ENCODE measurements around the gene EPN2. TPM values are rescaled to one million over a fixed set of nuclear protein-coding genes. Genes with fewer than 3 reads are reported as not detected.

The EPN2 gene
- total RNA-seq, 8 experiments from 2014 or later = 18.0 to 32.3 (median 20.7) TPM

GRCh38 chr17:19377602-19378415, 140.6 kb downstream of the EPN2 start:
- WGBS, 10 experiments = 0 to 2% (median 1%) methylated on average over 1 to 23 of the region's 67 CpGs; no CpG with 5 or more reads in 4 of the 10 experiments
- Histone ChIP-seq H3K27ac (peak overlapping the region; percentile 91 to 97), H3K4me3 (peak overlapping the region; percentile 50 to 62 (median 56)), H3K4me1 (replicated peaks in 1 of 2) (peaks cover 6 to 11% of the 10 kb centered on the region in 2 donors)
- peak; percentile 77 to 89 (median 88) for ATAC-seq (replicated peaks in 6 of 8)
- in situ Hi-C loops (cut with MboI; ENCODE audit: low pct_unique_long_range_greater_than_20kb in 2 of 9, low sequenced_read_pairs in 9 of 9, unreplicated experiment in 9 of 9) = loop anchor here in 1 of 9 experiments (5.0 kb wide), 1 partner anchor 69 kb away; no protein-coding TSS in a partner anchor

DNA sequence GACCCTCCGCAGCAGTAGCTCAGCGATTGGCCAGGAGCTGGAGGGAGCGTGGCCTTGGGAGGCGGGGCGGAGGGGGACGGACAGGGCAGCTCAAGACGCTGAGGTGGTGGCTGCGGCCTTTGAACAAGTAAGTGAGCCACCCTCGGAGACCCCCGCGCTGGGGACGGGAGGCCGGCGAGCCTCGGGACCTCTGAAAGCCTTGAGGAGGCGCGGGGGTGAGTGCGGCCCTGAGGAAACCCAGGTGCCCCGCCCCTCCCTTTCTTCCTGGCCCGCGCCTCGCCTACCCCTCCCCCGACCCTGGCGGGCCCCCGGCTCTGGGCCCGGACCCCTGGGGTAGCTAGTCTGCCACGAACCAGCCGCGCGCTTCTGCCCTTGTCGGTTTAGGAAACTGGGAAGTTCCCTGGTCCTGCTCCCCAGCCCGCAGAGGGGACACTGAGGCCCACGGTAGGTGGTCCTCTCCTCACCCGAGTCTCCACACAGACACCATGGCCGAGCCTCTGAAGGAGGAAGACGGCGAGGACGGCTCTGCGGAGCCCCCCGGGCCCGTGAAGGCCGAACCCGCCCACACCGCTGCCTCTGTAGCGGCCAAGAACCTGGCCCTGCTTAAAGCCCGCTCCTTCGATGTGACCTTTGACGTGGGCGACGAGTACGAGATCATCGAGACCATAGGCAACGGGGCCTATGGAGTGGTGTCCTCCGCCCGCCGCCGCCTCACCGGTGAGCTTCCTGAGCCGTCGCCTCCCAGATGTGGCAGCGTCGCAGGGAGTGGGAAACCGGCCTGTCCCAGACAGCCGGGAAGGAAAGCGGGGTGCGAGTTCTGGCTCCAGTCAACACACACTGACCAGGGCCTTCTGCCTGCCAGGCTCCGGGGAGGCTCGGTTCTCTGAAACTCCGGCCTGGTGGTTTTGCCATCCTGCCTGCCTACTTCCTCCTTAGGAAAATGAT, 141.5 kb downstream of the EPN2 start, which contains the start of gene MAPK7:
Gene MAPK7, plus strand, starts transcription at position 83 of the 945 bp plus-strand sequence. Its CDS starts 403 bp downstream, at position 486.
- H3K4me1 ChIP-seq (replicated peaks in 1 of 2) = peaks cover 6 to 11% of the 10 kb centered on the region in 2 donors
- in situ Hi-C loops (cut with MboI; ENCODE audit: low pct_unique_long_range_greater_than_20kb in 2 of 9, low sequenced_read_pairs in 9 of 9, unreplicated experiment in 9 of 9) = loop anchor here in 1 of 9 experiments (5.0 kb wide), 1 partner anchor 69 kb away; no protein-coding TSS in a partner anchor
- WGBS, 10 experiments = 0 to 14% (median 5%) methylated on average over 1 to 7 of the region's 69 CpGs; no CpG with 5 or more reads in 6 of the 10 experiments
- H3K27ac ChIP-seq = peak within 1 kb of the TSS; percentile 91 to 97
- ATAC-seq (replicated peaks in 6 of 8) = peak in 3 of 8 experiments; percentile 0 to 5 (median 1)
- peak within 1 kb of the TSS; percentile 50 to 62 (median 56) for H3K4me3 ChIP-seq

GRCh38 chr17:19379361-19380065, 142.3 kb downstream of the EPN2 start:
- 56 to 96% (median 83%) methylated on average over 2 to 6 of the region's 13 CpGs for WGBS, 10 experiments
- ATAC-seq (replicated peaks in 6 of 8) = no peak
- in situ Hi-C loops (cut with MboI; ENCODE audit: low pct_unique_long_range_greater_than_20kb in 2 of 9, low sequenced_read_pairs in 9 of 9, unreplicated experiment in 9 of 9) = loop anchor here in 1 of 9 experiments (5.0 kb wide), 1 partner anchor 68 kb away; no protein-coding TSS in a partner anchor
- H3K4me1 ChIP-seq (replicated peaks in 1 of 2) = peaks cover 13% of the 10 kb centered on the region in 2 donors
- H3K4me3 ChIP-seq = peak overlapping the region; percentile 50 to 62 (median 56)
- H3K27ac ChIP-seq = peak overlapping the region; percentile 68 to 89

DNA sequence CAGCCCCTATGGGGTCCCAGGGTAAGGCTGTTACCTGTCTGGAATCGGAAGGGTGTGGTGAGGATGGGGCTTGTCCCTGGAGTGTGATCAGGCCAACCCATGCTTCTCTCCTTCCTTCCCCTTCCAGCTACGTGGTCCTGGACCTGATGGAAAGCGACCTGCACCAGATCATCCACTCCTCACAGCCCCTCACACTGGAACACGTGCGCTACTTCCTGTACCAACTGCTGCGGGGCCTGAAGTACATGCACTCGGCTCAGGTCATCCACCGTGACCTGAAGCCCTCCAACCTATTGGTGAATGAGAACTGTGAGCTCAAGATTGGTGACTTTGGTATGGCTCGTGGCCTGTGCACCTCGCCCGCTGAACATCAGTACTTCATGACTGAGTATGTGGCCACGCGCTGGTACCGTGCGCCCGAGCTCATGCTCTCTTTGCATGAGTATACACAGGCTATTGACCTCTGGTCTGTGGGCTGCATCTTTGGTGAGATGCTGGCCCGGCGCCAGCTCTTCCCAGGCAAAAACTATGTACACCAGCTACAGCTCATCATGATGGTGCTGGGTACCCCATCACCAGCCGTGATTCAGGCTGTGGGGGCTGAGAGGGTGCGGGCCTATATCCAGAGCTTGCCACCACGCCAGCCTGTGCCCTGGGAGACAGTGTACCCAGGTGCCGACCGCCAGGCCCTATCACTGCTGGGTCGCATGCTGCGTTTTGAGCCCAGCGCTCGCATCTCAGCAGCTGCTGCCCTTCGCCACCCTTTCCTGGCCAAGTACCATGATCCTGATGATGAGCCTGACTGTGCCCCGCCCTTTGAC, 143.5 kb downstream of the EPN2 start:
- Histone ChIP-seq H3K27ac (no peak overlapping the region), H3K4me1 (replicated peaks in 1 of 2) (peaks cover 17 to 23% of the 10 kb centered on the region in 2 donors), H3K4me3 (no peak overlapping the region)
- WGBS, 10 experiments = 60 to 100% (median 95%) methylated on average over 1 to 7 of the region's 29 CpGs; no CpG with 5 or more reads in 2 of the 10 experiments
- ATAC-seq (replicated peaks in 6 of 8) = no peak
- in situ Hi-C loops (cut with MboI; ENCODE audit: low pct_unique_long_range_greater_than_20kb in 2 of 9, low sequenced_read_pairs in 9 of 9, unreplicated experiment in 9 of 9) = no loop called here

DNA sequence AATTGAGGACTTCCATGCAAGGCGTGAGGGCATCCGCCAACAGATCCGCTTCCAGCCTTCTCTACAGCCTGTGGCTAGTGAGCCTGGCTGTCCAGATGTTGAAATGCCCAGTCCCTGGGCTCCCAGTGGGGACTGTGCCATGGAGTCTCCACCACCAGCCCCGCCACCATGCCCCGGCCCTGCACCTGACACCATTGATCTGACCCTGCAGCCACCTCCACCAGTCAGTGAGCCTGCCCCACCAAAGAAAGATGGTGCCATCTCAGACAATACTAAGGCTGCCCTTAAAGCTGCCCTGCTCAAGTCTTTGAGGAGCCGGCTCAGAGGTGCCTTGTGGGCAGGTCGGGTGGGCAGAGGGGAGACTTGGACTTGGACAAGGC, 144.2 kb downstream of the EPN2 start:
- ATAC-seq (replicated peaks in 6 of 8) = no peak
- Histone ChIP-seq H3K27ac (no peak overlapping the region), H3K4me1 (replicated peaks in 1 of 2) (peaks cover 21 to 30% of the 10 kb centered on the region in 2 donors), H3K4me3 (no peak overlapping the region)
- in situ Hi-C loops (cut with MboI; ENCODE audit: low pct_unique_long_range_greater_than_20kb in 2 of 9, low sequenced_read_pairs in 9 of 9, unreplicated experiment in 9 of 9) = no loop called here
- WGBS, 10 experiments = 100% methylated on average over 1 of the region's 7 CpGs; no CpG with 5 or more reads in 8 of the 10 experiments

- WGBS, 10 experiments = 95% methylated on average over 15 of the region's 31 CpGs; no CpG with 5 or more reads in 9 of the 10 experiments
- in situ Hi-C loops (cut with MboI; ENCODE audit: low pct_unique_long_range_greater_than_20kb in 2 of 9, low sequenced_read_pairs in 9 of 9, unreplicated experiment in 9 of 9) = no loop called here
Measured at GRCh38 chr17:19381741-19382444, 144.7 kb downstream of the EPN2 start.

GRCh38 chr17:19382531-19383444, 145.6 kb downstream of the EPN2 start:
- no peak overlapping the region for H3K27ac ChIP-seq
- H3K4me3 ChIP-seq = no peak overlapping the region
- WGBS, 10 experiments = 60 to 100% (median 97%) methylated on average over 1 to 6 of the region's 13 CpGs; no CpG with 5 or more reads in 3 of the 10 experiments
- peaks cover 30 to 42% of the 10 kb centered on the region in 2 donors for H3K4me1 ChIP-seq (replicated peaks in 1 of 2)
- ATAC-seq (replicated peaks in 6 of 8) = no peak
- in situ Hi-C loops (cut with MboI; ENCODE audit: low pct_unique_long_range_greater_than_20kb in 2 of 9, low sequenced_read_pairs in 9 of 9, unreplicated experiment in 9 of 9) = no loop called here

More at GRCh38 chr17:19381741-19382444, 144.7 kb downstream of the EPN2 start:
- H3K4me3 ChIP-seq = no peak overlapping the region
- no peak overlapping the region for H3K27ac ChIP-seq
- ATAC-seq (replicated peaks in 6 of 8) = no peak
- H3K4me1 ChIP-seq (replicated peaks in 1 of 2) = peaks cover 22 to 35% of the 10 kb centered on the region in 2 donors

GRCh38 chr17:19383681-19384470, 146.7 kb downstream of the EPN2 start:
- H3K4me1 ChIP-seq (replicated peaks in 1 of 2) = peaks cover 36 to 48% of the 10 kb centered on the region in 2 donors
- peak overlapping the region in 1 of 2 donors; percentile 4 for H3K27ac ChIP-seq
- in situ Hi-C loops (cut with MboI; ENCODE audit: low pct_unique_long_range_greater_than_20kb in 2 of 9, low sequenced_read_pairs in 9 of 9, unreplicated experiment in 9 of 9) = no loop called here
- no peak overlapping the region for H3K4me3 ChIP-seq
- ATAC-seq (replicated peaks in 6 of 8) = peak in 2 of 8 experiments; percentile 1 to 7
- 20 to 100% (median 82%) methylated on average over 1 to 2 of the region's 6 CpGs; no CpG with 5 or more reads in 2 of the 10 experiments for WGBS, 10 experiments

- no peak overlapping the region for H3K4me3 ChIP-seq
- in situ Hi-C loops (cut with MboI; ENCODE audit: low pct_unique_long_range_greater_than_20kb in 2 of 9, low sequenced_read_pairs in 9 of 9, unreplicated experiment in 9 of 9) = no loop called here
- peak overlapping the region in 1 of 2 donors; percentile 4 for H3K27ac ChIP-seq
- 0 to 100% (median 70%) methylated on average over 1 to 7 of the region's 16 CpGs; no CpG with 5 or more reads in 4 of the 10 experiments for WGBS, 10 experiments
- ATAC-seq (replicated peaks in 6 of 8) = peak in 6 of 8 experiments; percentile 7 to 62 (median 26)
- peaks cover 30 to 42% of the 10 kb centered on the region in 2 donors for H3K4me1 ChIP-seq (replicated peaks in 1 of 2)
Measured at GRCh38 chr17:19384723-19385391, 147.7 kb downstream of the EPN2 start.
